Kidney epithelial cell (primary cell): ENCODE measurements around the gene EVA1C. TPM values are rescaled to one million over a fixed set of nuclear protein-coding genes. Genes with fewer than 3 reads are reported as not detected.

Experiments used
- DNase-seq: peaks from one replicate; pipeline ENCODE4 v3.0.0-alpha.2; 2010; ENCODE audit warnings: low read depth
- H3K27me3 ChIP-seq: 2 replicates; pipeline ENCODE4 v1.6.0; 2011; ENCODE audit warnings: low read length; ENCODE audit not compliant: control insufficient read depth, insufficient read depth
- H3K36me3 ChIP-seq: 2 replicates; pipeline ENCODE4 v1.5.1; 2011; ENCODE audit warnings: low read length; ENCODE audit not compliant: control insufficient read depth, insufficient read depth
- H3K4me3 ChIP-seq: 2 replicates; pipeline ENCODE4 v1.5.1; 2011; ENCODE audit warnings: low read depth, mild to moderate bottlenecking, control low read depth, low read length
- CTCF ChIP-seq: IDR thresholded peaks from 2 replicates; pipeline ENCODE4 v1.5.1; 2011; ENCODE audit warnings: mild to moderate bottlenecking, moderate library complexity, low read length, control low read depth, inconsistent platforms; ENCODE audit not compliant: insufficient read depth, poor library complexity, severe bottlenecking
- total RNA-seq: library from RNA; depleted of rRNA; stranded (reverse); fragments of >200 nt; gene quantifications from 2 replicates; pipeline ENCODE4 v1.2.3, GENCODE V29; 2015

EVA1C gene
- total RNA-seq, 1 donor from 2014 or later, result 0.54 TPM

GRCh38 chr21:32418146-32418545 lies 5.6 kb downstream of the EVA1C start:
- no peaks in the 10 kb centered on the region for H3K27me3 ChIP-seq
- no peaks in the 10 kb centered on the region for H3K36me3 ChIP-seq
- no peak for DNase-seq
- no peak for TF ChIP-seq CTCF
- no peak overlapping the region for H3K4me3 ChIP-seq

- no peaks in the 10 kb centered on the region for H3K27me3 ChIP-seq
- no peak overlapping the region for H3K4me3 ChIP-seq
Observed at GRCh38 chr21:32422064-32422463, 9.6 kb downstream of the EVA1C start.

GRCh38 chr21:32423320-32424190 lies 11.0 kb downstream of the EVA1C start:
- TF ChIP-seq CTCF, result no peak
- DNase-seq, result no peak

More at GRCh38 chr21:32422064-32422463, 9.6 kb downstream of the EVA1C start:
- TF ChIP-seq CTCF, result no peak
- no peaks in the 10 kb centered on the region for H3K36me3 ChIP-seq
- DNase-seq, result no peak

GRCh38 chr21:32424191-32424535 lies 11.7 kb downstream of the EVA1C start:
- Histone ChIP-seq H3K36me3 (no peaks in the 10 kb centered on the region), H3K27me3 (no peaks in the 10 kb centered on the region), H3K4me3 (no peak overlapping the region)
- no peak for TF ChIP-seq CTCF
- DNase-seq, result no peak

More at GRCh38 chr21:32423320-32424190, 11.0 kb downstream of the EVA1C start:
- Histone ChIP-seq H3K27me3 (no peaks in the 10 kb centered on the region), H3K4me3 (no peak overlapping the region), H3K36me3 (no peaks in the 10 kb centered on the region)

GRCh38 chr21:32424674-32425073 lies 12.2 kb downstream of the EVA1C start:
- no peak for DNase-seq
- TF ChIP-seq CTCF, result no peak
- Histone ChIP-seq H3K4me3 (no peak overlapping the region), H3K27me3 (no peaks in the 10 kb centered on the region), H3K36me3 (no peaks in the 10 kb centered on the region)

GRCh38 chr21:32425628-32426027 lies 13.1 kb downstream of the EVA1C start:
- DNase-seq, result no peak

More at GRCh38 chr21:32425628-32426027, 13.1 kb downstream of the EVA1C start:
- Histone ChIP-seq H3K27me3 (no peaks in the 10 kb centered on the region), H3K36me3 (no peaks in the 10 kb centered on the region), H3K4me3 (no peak overlapping the region)
- TF ChIP-seq CTCF, result no peak
